Body of pancreas (tissue), 4 donors: ENCODE measurements around the gene RIMKLA. TPM values are rescaled to one million over a fixed set of nuclear protein-coding genes. Genes with fewer than 3 reads are reported as not detected.
A peak's percentile ranks its signal among the peaks of the same experiment; 100 is the strongest.

ENCODE experiments used
- ATAC-seq: fragments of 150-250 bp; one replicate; pipeline ENCODE4 v1.9.1; 2016
- DNase-seq, 4 donors: peaks; one replicate each; pipeline ENCODE4 v3.0.0-alpha.2; 2019
- H3K27ac ChIP-seq, 4 donors: fragments of 200-600 bp; sonication (generic); 1 replicate in 3 of 4; 2 replicates in 1 of 4; pipeline versions ENCODE4 v1.5.1 to v1.6.1; 2016 to 2019; ENCODE audit warnings: mild to moderate bottlenecking in 1 of 4, mixed read lengths in 1 of 4, moderate library complexity in 1 of 4
- H3K27me3 ChIP-seq, 2 donors: fragments of 200-600 bp; sonication (generic); one replicate each; pipeline ENCODE4 v1.6.0; 2016; ENCODE audit warnings: mild to moderate bottlenecking in 1 of 2
- H3K36me3 ChIP-seq, 2 donors: fragments of 200-600 bp; sonication (generic); replicated peaks in 1 of 2; 2 replicates each; pipeline ENCODE4 v1.5.1; 2016; ENCODE audit warnings: low read depth in 2 of 2; ENCODE audit not compliant: insufficient read depth in 1 of 2
- H3K4me1 ChIP-seq: fragments of 200-600 bp; sonication (generic); one replicate; pipeline ENCODE4 v1.6.0; 2016
- H3K4me3 ChIP-seq, 2 donors: fragments of 200-600 bp; sonication (generic); 1 replicate in 1 of 2; 2 replicates in 1 of 2; pipeline ENCODE4 v1.5.1; 2016 to 2019
- H3K9me3 ChIP-seq, 3 donors: fragments of 200-600 bp; sonication (generic); 1 replicate in 2 of 3; 2 replicates in 1 of 3; pipeline ENCODE4 v1.5.1; 2016
- POLR2A ChIP-seq, 3 donors: fragments of 450-650 bp; IDR thresholded peaks; one replicate each; pipeline ENCODE4 v1.6.1; 2016; ENCODE audit warnings: antibody characterized with exemption in 3 of 3, mild to moderate bottlenecking in 2 of 3
- WGBS, 2 donors: methylation state at CpG; one replicate each; pipeline ENCODE4 v1.1.5; 2017; 5-methylcytosine and 5-hydroxymethylcytosine counted together
- intact Hi-C: fragments of 100-400 bp; cut with DNase I; formaldehyde crosslinking; loops from one replicate; pipeline ENCODE4 v1.15.1; 2023
- total RNA-seq, 2 donors: library from RNA; depleted of rRNA; stranded (reverse); fragments of >200 nt; gene quantifications; one replicate each; pipeline ENCODE4 v1.1.0, GENCODE V29; 2016
- TF ChIP-seq, protein P1 (sequence below), 7 experiments: fragments of 450-650 bp in 4 of 7; fragments of 200-600 bp in 3 of 7; sonication (generic) in 3 of 7; IDR thresholded peaks; one replicate each; pipeline ENCODE4 v1.5.1; 2016 to 2019; ENCODE audit warnings: antibody characterized with exemption in 7 of 7

RIMKLA gene
- total RNA-seq, 2 donors from 2014 or later: 0.99 to 1.6 TPM

DNA sequence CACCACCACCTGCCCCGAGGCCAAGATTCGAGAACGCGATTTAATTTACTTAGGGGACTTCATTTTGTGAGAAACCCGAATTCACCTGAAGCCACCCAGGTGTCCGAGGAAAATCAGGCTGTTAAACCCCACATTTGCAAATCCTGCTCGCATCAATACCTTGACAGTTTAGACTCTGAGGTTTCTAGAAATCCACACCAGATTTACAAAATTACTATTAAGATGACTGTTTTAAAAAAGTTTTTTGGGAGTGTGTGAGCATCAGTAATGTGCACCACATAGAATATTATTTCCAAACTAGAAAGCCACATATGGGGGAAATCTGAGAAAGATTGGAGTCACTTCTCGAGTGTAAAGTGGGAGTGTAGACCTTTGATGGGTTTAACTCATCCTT lies 685 bp downstream of the RIMKLA start:
- Histone ChIP-seq H3K4me1 (peaks cover 13% of the 10 kb centered on the region), H3K4me3 (peak overlapping the region in 1 of 2 donors; percentile 65), H3K27ac (no peak overlapping the region), H3K9me3 (no peaks in the 10 kb centered on the region), H3K36me3 (no peaks in the 10 kb centered on the region), H3K27me3 (no peaks in the 10 kb centered on the region)
- no peak for DNase-seq
- TF ChIP-seq, protein P1, sequence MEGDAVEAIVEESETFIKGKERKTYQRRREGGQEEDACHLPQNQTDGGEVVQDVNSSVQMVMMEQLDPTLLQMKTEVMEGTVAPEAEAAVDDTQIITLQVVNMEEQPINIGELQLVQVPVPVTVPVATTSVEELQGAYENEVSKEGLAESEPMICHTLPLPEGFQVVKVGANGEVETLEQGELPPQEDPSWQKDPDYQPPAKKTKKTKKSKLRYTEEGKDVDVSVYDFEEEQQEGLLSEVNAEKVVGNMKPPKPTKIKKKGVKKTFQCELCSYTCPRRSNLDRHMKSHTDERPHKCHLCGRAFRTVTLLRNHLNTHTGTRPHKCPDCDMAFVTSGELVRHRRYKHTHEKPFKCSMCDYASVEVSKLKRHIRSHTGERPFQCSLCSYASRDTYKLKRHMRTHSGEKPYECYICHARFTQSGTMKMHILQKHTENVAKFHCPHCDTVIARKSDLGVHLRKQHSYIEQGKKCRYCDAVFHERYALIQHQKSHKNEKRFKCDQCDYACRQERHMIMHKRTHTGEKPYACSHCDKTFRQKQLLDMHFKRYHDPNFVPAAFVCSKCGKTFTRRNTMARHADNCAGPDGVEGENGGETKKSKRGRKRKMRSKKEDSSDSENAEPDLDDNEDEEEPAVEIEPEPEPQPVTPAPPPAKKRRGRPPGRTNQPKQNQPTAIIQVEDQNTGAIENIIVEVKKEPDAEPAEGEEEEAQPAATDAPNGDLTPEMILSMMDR (IDR thresholded peaks at IDR 0.05): no peak
- no peak for TF ChIP-seq POLR2A (IDR thresholded peaks at IDR 0.05)
- intact Hi-C loops: no loop called here
- no peak for ATAC-seq
- WGBS, 2 donors: 11 to 17% methylated on average over 8 of the region's 8 CpGs

DNA sequence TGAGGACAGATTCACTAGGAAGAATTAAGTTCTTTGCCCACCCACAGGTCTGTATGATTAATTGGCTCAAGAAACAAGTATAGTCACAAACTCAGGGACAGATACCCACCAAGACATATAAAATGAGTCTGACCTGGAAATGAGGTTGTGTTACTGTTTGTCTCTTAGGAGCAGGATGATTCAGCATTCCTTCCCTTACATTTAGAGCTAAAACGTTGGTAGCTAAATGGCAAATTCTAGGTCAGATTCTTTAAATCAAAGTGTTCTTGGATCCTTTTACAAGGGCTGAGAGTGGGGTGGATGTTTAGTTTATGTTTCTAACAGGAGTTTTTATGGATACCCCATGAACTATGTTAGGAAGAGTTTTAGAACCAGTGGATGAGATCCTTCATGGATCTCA lies 4.7 kb downstream of the RIMKLA start:
- WGBS, 2 donors: 25 to 38% methylated on average over 1 of the region's 1 CpG
- Histone ChIP-seq H3K36me3 (no peaks in the 10 kb centered on the region), H3K27ac (no peak overlapping the region), H3K4me1 (peaks cover 7% of the 10 kb centered on the region), H3K9me3 (no peaks in the 10 kb centered on the region), H3K4me3 (no peak overlapping the region), H3K27me3 (no peaks in the 10 kb centered on the region)
- no peak for ATAC-seq
- intact Hi-C loops: no loop called here
- no peak for TF ChIP-seq POLR2A (IDR thresholded peaks at IDR 0.05)
- TF ChIP-seq, protein P1 (IDR thresholded peaks at IDR 0.05): no peak
- no peak for DNase-seq

DNA sequence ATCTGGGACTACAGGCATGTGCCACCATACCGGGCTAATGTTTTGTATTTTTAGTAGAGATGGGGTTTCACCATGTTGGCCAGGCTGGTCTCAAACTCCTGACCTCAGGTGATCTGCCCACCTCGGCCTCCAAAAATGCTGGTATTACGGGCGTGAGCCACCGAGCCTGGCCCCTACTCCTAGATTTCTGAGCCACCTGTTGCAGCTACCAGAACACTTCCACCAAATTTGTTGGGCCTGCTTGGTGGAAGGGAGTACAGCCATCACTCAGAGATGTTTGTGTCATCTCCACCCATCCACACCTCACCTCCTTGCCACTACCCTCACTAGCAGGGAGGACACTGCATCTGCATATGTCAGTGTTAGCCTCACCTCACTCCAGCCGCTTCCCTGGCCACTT lies 5.5 kb downstream of the RIMKLA start:
- ATAC-seq (no peak), DNase-seq (no peak)
- no peak overlapping the region for H3K27ac ChIP-seq
- intact Hi-C loops: no loop called here
- peaks cover 5% of the 10 kb centered on the region for H3K4me1 ChIP-seq
- H3K36me3 ChIP-seq: no peaks in the 10 kb centered on the region
- H3K4me3 ChIP-seq: no peak overlapping the region
- TF ChIP-seq, protein P1 (IDR thresholded peaks at IDR 0.05): no peak
- H3K9me3 ChIP-seq: no peaks in the 10 kb centered on the region
- WGBS, 2 donors: 84 to 91% methylated on average over 6 of the region's 6 CpGs
- no peaks in the 10 kb centered on the region for H3K27me3 ChIP-seq

DNA sequence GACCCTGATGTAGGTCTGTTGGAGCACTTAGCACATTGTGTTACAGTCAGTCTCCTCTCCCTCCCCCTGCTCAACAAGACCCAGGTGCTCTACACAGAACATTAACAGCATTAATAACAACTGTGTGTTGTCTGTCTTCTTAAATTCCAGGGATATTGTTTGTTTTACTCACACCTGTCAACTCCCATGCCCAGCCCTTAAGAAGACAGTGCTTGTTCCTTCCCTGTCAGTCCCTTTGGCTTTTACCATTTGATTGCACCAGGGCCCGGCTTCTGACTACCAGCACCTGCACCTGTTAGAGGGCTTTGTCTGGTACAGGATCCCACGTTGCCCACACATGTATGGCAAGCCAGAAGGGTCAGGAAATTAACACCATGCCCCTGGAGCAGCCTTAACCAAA lies 11.7 kb downstream of the RIMKLA start:
- ATAC-seq: no peak
- H3K9me3 ChIP-seq: no peaks in the 10 kb centered on the region
- no peaks in the 10 kb centered on the region for H3K4me1 ChIP-seq
- H3K4me3 ChIP-seq: no peak overlapping the region
- no peaks in the 10 kb centered on the region for H3K27me3 ChIP-seq
- no peak overlapping the region for H3K27ac ChIP-seq
- TF ChIP-seq POLR2A (IDR thresholded peaks at IDR 0.05): no peak
- TF ChIP-seq, protein P1 (IDR thresholded peaks at IDR 0.05): no peak
- 74 to 77% methylated on average over 2 of the region's 2 CpGs for WGBS, 2 donors
- intact Hi-C loops: no loop called here
- DNase-seq: no peak
- H3K36me3 ChIP-seq: no peaks in the 10 kb centered on the region

DNA sequence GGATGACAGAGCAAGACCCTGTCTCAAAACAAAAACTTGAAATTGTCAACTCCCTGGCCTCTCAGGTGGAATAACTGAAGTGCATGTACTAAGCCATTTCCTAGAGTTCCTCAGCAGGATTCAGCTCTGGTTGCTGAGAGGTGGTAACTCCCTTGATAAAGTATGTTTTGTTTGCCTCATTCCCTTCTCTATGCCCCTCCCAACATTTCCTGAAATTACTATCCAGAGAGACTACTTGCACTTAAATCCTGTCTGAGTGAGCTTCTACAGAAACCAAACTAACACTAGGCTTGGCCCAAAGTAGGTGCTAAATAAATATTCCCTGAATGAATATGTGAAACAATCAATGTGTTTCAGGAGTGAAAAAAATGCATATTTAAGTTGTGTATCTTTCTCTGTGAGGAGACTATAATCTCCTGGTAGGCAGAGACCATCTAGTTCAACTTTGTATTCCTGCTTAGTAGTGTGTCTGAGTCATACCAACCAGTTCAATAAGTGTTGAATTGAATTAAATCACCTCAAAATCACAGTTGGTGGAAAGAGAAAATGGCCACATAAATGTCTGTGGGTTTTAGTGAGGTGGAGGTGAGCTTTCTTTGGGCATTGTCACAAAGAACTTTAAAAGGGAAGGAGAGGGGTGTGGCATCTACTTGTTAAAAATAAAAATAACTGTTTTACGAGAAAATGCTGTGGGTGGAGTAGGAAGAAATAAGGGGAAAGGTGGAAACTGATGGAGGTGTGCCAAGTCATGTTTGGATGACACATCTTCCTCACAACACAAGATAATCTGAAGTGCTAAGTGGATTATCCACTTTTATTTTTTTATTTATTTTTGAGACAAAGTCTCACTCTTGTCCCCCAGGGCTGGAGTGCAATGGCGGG lies 12.6 kb downstream of the RIMKLA start:
- 81 to 85% methylated on average over 2 of the region's 2 CpGs for WGBS, 2 donors
- no peak overlapping the region for H3K27ac ChIP-seq
- ATAC-seq (no peak), DNase-seq (no peak)
- H3K4me3 ChIP-seq: no peak overlapping the region
- no peaks in the 10 kb centered on the region for H3K36me3 ChIP-seq
- H3K27me3 ChIP-seq: no peaks in the 10 kb centered on the region
- no peaks in the 10 kb centered on the region for H3K4me1 ChIP-seq
- TF ChIP-seq POLR2A (IDR thresholded peaks at IDR 0.05): no peak
- TF ChIP-seq, protein P1 (IDR thresholded peaks at IDR 0.05): no peak
- intact Hi-C loops: no loop called here
- no peaks in the 10 kb centered on the region for H3K9me3 ChIP-seq
